IMR-90 (cell line): ENCODE results near the gene CRISPLD2. TPM values are rescaled to one million over a fixed set of nuclear protein-coding genes. Genes with fewer than 3 reads are reported as not detected.

Experiments
- ATAC-seq: fragments of 200-7000 bp; cut with Tn5 transposase; 2 replicates; pipeline ENCODE4 v1.9.1; 2020; ENCODE audit warnings: low read depth, mild to moderate bottlenecking, moderate library complexity
- BruUV-seq: library from RNA; stranded (reverse); fragments of 400-500 nt; replicated peaks from 2 replicates; lab custom pipeline; 2021; lab: Mats Ljungman, UMichigan
- CTCF ChIA-PET: fragments of 300-600 bp; formaldehyde crosslinking; extraction: SDS; loops from one replicate; lab custom pipeline; 2021; ENCODE audit warnings: antibody characterized with exemption; lab: Yijun Ruan, JAX
- POLR2A ChIA-PET: fragments of 300-600 bp; sonication (Branson Sonifier 250); formaldehyde crosslinking; loops from one replicate; lab custom pipeline; 2022; ENCODE audit warnings: antibody characterized with exemption; ENCODE audit not compliant: unreplicated experiment; lab: Charles Lee
- DNase-seq: peaks from one replicate; pipeline ENCODE4 v3.0.0; 2013
- H2AFZ ChIP-seq: replicated peaks from 2 replicates; pipeline ENCODE3; 2013; ENCODE audit warnings: low read length, mild to moderate bottlenecking; ENCODE audit not compliant: poor library complexity
- H2AK5ac ChIP-seq: 2 replicates; pipeline ENCODE4 v1.6.1; 2013; ENCODE audit warnings: low read depth, low read length, inconsistent platforms
- H2AK9ac ChIP-seq: replicated peaks from 2 replicates; pipeline ENCODE3; 2013; ENCODE audit warnings: mild to moderate bottlenecking, low read depth, low read length, moderate library complexity; ENCODE audit not compliant: poor library complexity
- H2BK120ac ChIP-seq: 2 replicates; pipeline ENCODE4 v1.6.1; 2013; ENCODE audit warnings: low read depth, low read length, inconsistent platforms
- H2BK15ac ChIP-seq: 3 replicates; pipeline ENCODE4 v1.6.1; 2013; ENCODE audit warnings: low read depth, low read length, inconsistent platforms
- H2BK20ac ChIP-seq: 2 replicates; pipeline ENCODE4 v1.6.1; 2013; ENCODE audit warnings: low read depth, mild to moderate bottlenecking, inconsistent platforms, low read length, moderate library complexity
- H2BK5ac ChIP-seq: 2 replicates; pipeline ENCODE4 v1.6.1; 2013; ENCODE audit warnings: mild to moderate bottlenecking, low read depth, low read length, inconsistent platforms; ENCODE audit not compliant: poor library complexity, severe bottlenecking
- H3K14ac ChIP-seq: replicated peaks from 2 replicates; pipeline ENCODE4 v1.6.1; 2013; ENCODE audit warnings: low read depth, low read length, inconsistent platforms
- H3K18ac ChIP-seq: 2 replicates; pipeline ENCODE4 v1.6.1; 2013; ENCODE audit warnings: low read depth, low read length, control low read depth
- H3K23ac ChIP-seq: 2 replicates; pipeline ENCODE4 v1.6.1; 2013; ENCODE audit warnings: low read depth, low read length, inconsistent platforms
- H3K27ac ChIP-seq: 2 replicates; pipeline ENCODE4 v1.5.1; 2013; ENCODE audit warnings: mild to moderate bottlenecking, control low read depth, low read length; ENCODE audit not compliant: insufficient read depth
- H3K27me3 ChIP-seq: 2 replicates; pipeline ENCODE4 v1.6.1; 2013; ENCODE audit warnings: low read length; ENCODE audit not compliant: control insufficient read depth, insufficient read depth
- H3K36me3 ChIP-seq: 2 replicates; pipeline ENCODE4 v1.6.1; 2013; ENCODE audit warnings: low read length, mixed read lengths; ENCODE audit not compliant: control insufficient read depth, insufficient read depth
- H3K4ac ChIP-seq: 2 replicates; pipeline ENCODE4 v1.6.1; 2013; ENCODE audit warnings: low read depth, low read length, inconsistent platforms
- H3K4me1 ChIP-seq: 2 replicates; pipeline ENCODE4 v1.6.1; 2013; ENCODE audit warnings: low read length, mixed read lengths; ENCODE audit not compliant: control insufficient read depth, insufficient read depth
- H3K4me2 ChIP-seq: 2 replicates; pipeline ENCODE4 v1.6.1; 2013; ENCODE audit warnings: low read depth, mild to moderate bottlenecking, control low read depth, low read length, moderate library complexity
- H3K4me3 ChIP-seq: 2 replicates; pipeline ENCODE4 v1.5.1; 2013; ENCODE audit warnings: low read depth, mild to moderate bottlenecking, control low read depth, low read length, moderate library complexity; ENCODE audit not compliant: insufficient read depth
- H3K56ac ChIP-seq: 2 replicates; pipeline ENCODE4 v1.6.1; 2013; ENCODE audit warnings: low read length, inconsistent platforms; ENCODE audit not compliant: insufficient read depth; ENCODE audit errors: extremely low read depth
- H3K79me1 ChIP-seq, 2 experiments: 2 replicates each; pipeline ENCODE4 v1.6.1; 2013; ENCODE audit warnings: low read length in 2 of 2, inconsistent platforms in 1 of 2, low read depth in 1 of 2
- H3K9ac ChIP-seq: 2 replicates; pipeline ENCODE4 v1.6.1; 2013; ENCODE audit warnings: low read depth, low read length, control low read depth
- H3K9me1 ChIP-seq: 2 replicates; pipeline ENCODE4 v1.6.1; 2013; ENCODE audit warnings: low read length, inconsistent platforms; ENCODE audit not compliant: insufficient read depth
- H3K9me3 ChIP-seq: 2 replicates; pipeline ENCODE4 v1.6.1; 2013; ENCODE audit warnings: low read length; ENCODE audit not compliant: control insufficient read depth, insufficient read depth
- H4K20me1 ChIP-seq: 2 replicates; pipeline ENCODE4 v1.6.1; 2013; ENCODE audit warnings: low read length, inconsistent platforms; ENCODE audit not compliant: insufficient read depth
- H4K5ac ChIP-seq: 2 replicates; pipeline ENCODE4 v1.6.1; 2013; ENCODE audit warnings: mild to moderate bottlenecking, low read depth, low read length, control low read depth
- H4K8ac ChIP-seq, 2 experiments: 2 replicates each; pipeline ENCODE4 v1.6.1; 2013; ENCODE audit warnings: low read depth in 2 of 2, low read length in 2 of 2, control low read depth in 1 of 2, inconsistent platforms in 1 of 2
- H4K91ac ChIP-seq: 2 replicates; pipeline ENCODE4 v1.6.1; 2013; ENCODE audit warnings: low read depth, low read length, inconsistent platforms; ENCODE audit not compliant: insufficient read depth
- BHLHE40 ChIP-seq: fragments of 150-350 bp; IDR thresholded peaks from 2 replicates; pipeline ENCODE4 v1.6.1; 2016; ENCODE audit warnings: mild to moderate bottlenecking, low read depth, low read length
- CEBPB ChIP-seq: IDR thresholded peaks from 2 replicates; pipeline ENCODE4 v1.6.1; 2012; ENCODE audit warnings: low read depth, low read length, improper control_type of control experiment
- CHD1 ChIP-seq: IDR thresholded peaks from 2 replicates; pipeline ENCODE4 v1.6.1; 2012; ENCODE audit warnings: low read depth, low read length, improper control_type of control experiment
- FOS ChIP-seq: fragments of 150-350 bp; IDR thresholded peaks from 2 replicates; pipeline ENCODE4 v1.6.1; 2016; ENCODE audit warnings: low read depth, low read length
- MAFK ChIP-seq: IDR thresholded peaks from 2 replicates; pipeline ENCODE4 v1.6.1; 2012; ENCODE audit warnings: low read depth, low read length, improper control_type of control experiment
- MAZ ChIP-seq: IDR thresholded peaks from 2 replicates; pipeline ENCODE4 v1.6.1; 2012; ENCODE audit warnings: low read depth, mild to moderate bottlenecking, low read length, improper control_type of control experiment, moderate library complexity, borderline replicate concordance
- MXI1 ChIP-seq: IDR thresholded peaks from 2 replicates; pipeline ENCODE4 v1.6.1; 2012; ENCODE audit warnings: low read depth, mild to moderate bottlenecking, low read length, moderate library complexity, borderline replicate concordance
- NFE2L2 ChIP-seq: fragments of 150-350 bp; IDR thresholded peaks from 2 replicates; pipeline ENCODE4 v1.6.1; 2016; ENCODE audit warnings: low read depth, mild to moderate bottlenecking, low read length
- POLR2A ChIP-seq: IDR thresholded peaks from 2 replicates; pipeline ENCODE4 v1.6.1; 2012; ENCODE audit warnings: mild to moderate bottlenecking, low read depth, low read length
- RAD21 ChIP-seq: IDR thresholded peaks from 2 replicates; pipeline ENCODE4 v1.6.1; 2012; ENCODE audit warnings: low read length, improper control_type of control experiment
- RCOR1 ChIP-seq: IDR thresholded peaks from 2 replicates; pipeline ENCODE4 v1.6.1; 2012; ENCODE audit warnings: mild to moderate bottlenecking, low read length, improper control_type of control experiment; ENCODE audit not compliant: insufficient replicate concordance
- RFX5 ChIP-seq: IDR thresholded peaks from 2 replicates; pipeline ENCODE4 v1.8.0; 2012; ENCODE audit warnings: low read depth, mild to moderate bottlenecking, low read length, moderate library complexity
- SMC3 ChIP-seq: fragments of 150-350 bp; IDR thresholded peaks from 2 replicates; pipeline ENCODE4 v1.6.1; 2016; ENCODE audit warnings: low read depth, mild to moderate bottlenecking, antibody characterized with exemption, low read length, moderate library complexity
- WGBS, 2 experiments: methylation state at CpG; one replicate each; pipeline versions ENCODE4 v1.1.5 to v1.1.7; 2013; ENCODE audit warnings: missing lambda C conversion rate in 2 of 2; ENCODE audit not compliant: insufficient read length in 1 of 2; ENCODE audit errors: extremely low coverage in 2 of 2; 5-methylcytosine and 5-hydroxymethylcytosine counted together
- dilution Hi-C: fragments of 300-500 bp; cut with HindIII; formaldehyde crosslinking; loops from one replicate; pipeline ENCODE4 v1.14.3; 2018; ENCODE audit warnings: low sequenced_read_pairs; ENCODE audit not compliant: unreplicated experiment
- in situ Hi-C: fragments of 300-500 bp; cut with MboI; formaldehyde crosslinking; loops from 3 replicates; pipeline ENCODE4 v1.14.3; 2019; ENCODE audit warnings: low sequenced_read_pairs, inconsistent platforms, mixed read lengths
- intact Hi-C: fragments of 100-400 bp; cut with micrococcal nuclease; formaldehyde crosslinking; loops from 2 replicates; pipeline ENCODE4 v1.10.0; 2022
- polyA plus RNA-seq, 3 experiments: library from polyadenylated mRNA; depleted of rRNA; stranded (reverse); fragments of >200 nt; gene quantifications; 2 replicates each; pipeline ENCODE4 v1.2.3, GENCODE V29; 2012; ENCODE audit warnings: low replicate concordance in 1 of 3
- total RNA-seq: library from RNA; depleted of rRNA; stranded (reverse); fragments of >200 nt; gene quantifications from 2 replicates; pipeline ENCODE4 v1.2.3, GENCODE V29; 2012
- TF ChIP-seq, protein P1 (sequence below): conservative IDR thresholded peaks from 2 replicates; pipeline ENCODE4 v1.5.1; 2012; ENCODE audit warnings: mild to moderate bottlenecking, low read depth, low read length, improper control_type of control experiment
- TF ChIP-seq, protein P2 (sequence below): fragments of 150-350 bp; IDR thresholded peaks from 2 replicates; pipeline ENCODE4 v1.6.1; 2016; ENCODE audit warnings: low read depth, mild to moderate bottlenecking, low read length, moderate library complexity, borderline replicate concordance
- TF ChIP-seq, protein P3 (sequence below): fragments of 150-350 bp; IDR thresholded peaks from 2 replicates; pipeline ENCODE4 v1.6.1; 2017; ENCODE audit warnings: mild to moderate bottlenecking, antibody characterized with exemption, low read length, low read depth

CRISPLD2 gene
- total and polyA plus RNA-seq, 2 of the 4 experiments (the other 2 are of a cell fraction) = 23.1 to 37.5 TPM

DNA sequence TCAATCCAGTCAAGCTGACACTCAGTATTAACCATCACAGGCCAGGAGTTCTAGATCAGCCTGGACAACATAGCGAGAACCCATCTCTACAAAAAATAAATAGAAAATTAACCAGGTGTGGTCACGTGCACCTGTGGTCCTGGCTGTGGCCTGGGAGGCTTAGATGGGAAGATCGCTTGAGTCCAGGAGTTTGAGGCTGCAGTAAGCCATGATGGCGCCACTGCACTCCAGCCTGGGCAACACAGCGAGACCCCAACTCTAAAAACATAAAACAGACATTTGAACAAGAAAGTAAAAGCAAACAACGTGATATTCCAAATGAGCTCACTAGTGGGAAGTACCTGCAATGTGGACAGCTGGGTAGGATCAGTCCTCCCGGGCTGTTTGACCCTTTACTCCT is 41.9 kb downstream of the CRISPLD2 start:
- POLR2A ChIA-PET = no interaction called here
- BruUV-seq = no TSS peak
- no peak overlapping the region for H3K4me3 ChIP-seq
- in situ Hi-C loops = no loop called here
- H3K23ac ChIP-seq = no peak overlapping the region
- TF ChIP-seq BHLHE40 (no peak), RFX5 (no peak), MAFK (no peak), POLR2A (no peak), CHD1 (no peak), NFE2L2 (no peak), RAD21 (no peak), SMC3 (no peak), MXI1 (no peak), FOS (no peak), MAZ (no peak), CEBPB (no peak), RCOR1 (no peak)
- TF ChIP-seq, protein P1, sequence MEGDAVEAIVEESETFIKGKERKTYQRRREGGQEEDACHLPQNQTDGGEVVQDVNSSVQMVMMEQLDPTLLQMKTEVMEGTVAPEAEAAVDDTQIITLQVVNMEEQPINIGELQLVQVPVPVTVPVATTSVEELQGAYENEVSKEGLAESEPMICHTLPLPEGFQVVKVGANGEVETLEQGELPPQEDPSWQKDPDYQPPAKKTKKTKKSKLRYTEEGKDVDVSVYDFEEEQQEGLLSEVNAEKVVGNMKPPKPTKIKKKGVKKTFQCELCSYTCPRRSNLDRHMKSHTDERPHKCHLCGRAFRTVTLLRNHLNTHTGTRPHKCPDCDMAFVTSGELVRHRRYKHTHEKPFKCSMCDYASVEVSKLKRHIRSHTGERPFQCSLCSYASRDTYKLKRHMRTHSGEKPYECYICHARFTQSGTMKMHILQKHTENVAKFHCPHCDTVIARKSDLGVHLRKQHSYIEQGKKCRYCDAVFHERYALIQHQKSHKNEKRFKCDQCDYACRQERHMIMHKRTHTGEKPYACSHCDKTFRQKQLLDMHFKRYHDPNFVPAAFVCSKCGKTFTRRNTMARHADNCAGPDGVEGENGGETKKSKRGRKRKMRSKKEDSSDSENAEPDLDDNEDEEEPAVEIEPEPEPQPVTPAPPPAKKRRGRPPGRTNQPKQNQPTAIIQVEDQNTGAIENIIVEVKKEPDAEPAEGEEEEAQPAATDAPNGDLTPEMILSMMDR = no peak
- TF ChIP-seq, protein P2, sequence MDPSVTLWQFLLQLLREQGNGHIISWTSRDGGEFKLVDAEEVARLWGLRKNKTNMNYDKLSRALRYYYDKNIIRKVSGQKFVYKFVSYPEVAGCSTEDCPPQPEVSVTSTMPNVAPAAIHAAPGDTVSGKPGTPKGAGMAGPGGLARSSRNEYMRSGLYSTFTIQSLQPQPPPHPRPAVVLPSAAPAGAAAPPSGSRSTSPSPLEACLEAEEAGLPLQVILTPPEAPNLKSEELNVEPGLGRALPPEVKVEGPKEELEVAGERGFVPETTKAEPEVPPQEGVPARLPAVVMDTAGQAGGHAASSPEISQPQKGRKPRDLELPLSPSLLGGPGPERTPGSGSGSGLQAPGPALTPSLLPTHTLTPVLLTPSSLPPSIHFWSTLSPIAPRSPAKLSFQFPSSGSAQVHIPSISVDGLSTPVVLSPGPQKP = no peak
- TF ChIP-seq, protein P3, sequence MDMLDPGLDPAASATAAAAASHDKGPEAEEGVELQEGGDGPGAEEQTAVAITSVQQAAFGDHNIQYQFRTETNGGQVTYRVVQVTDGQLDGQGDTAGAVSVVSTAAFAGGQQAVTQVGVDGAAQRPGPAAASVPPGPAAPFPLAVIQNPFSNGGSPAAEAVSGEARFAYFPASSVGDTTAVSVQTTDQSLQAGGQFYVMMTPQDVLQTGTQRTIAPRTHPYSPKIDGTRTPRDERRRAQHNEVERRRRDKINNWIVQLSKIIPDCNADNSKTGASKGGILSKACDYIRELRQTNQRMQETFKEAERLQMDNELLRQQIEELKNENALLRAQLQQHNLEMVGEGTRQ = no peak
- intact Hi-C loops = no loop called here
- DNase-seq (no peak), ATAC-seq (no peak)
- peaks cover 12% of the 10 kb centered on the region for H3K9me3 ChIP-seq
- peaks cover 58% of the 10 kb centered on the region for H3K36me3 ChIP-seq
- no peak overlapping the region for H4K5ac ChIP-seq
- no peak overlapping the region for H3K4ac ChIP-seq
- H3K18ac ChIP-seq = no peak overlapping the region
- WGBS, 2 experiments = no CpG with 5 or more reads among the region's 7 CpGs
- no peak overlapping the region for H3K4me2 ChIP-seq
- H3K9ac ChIP-seq = no peak overlapping the region
- dilution Hi-C loops = no loop called here
- no peak overlapping the region for H3K27ac ChIP-seq
- no peaks in the 10 kb centered on the region; a peak in 1 of 4 replicates for H3K79me1 ChIP-seq
- H3K4me1 ChIP-seq = no peaks in the 10 kb centered on the region
- H2BK15ac ChIP-seq = no peak overlapping the region
- no peak overlapping the region for H3K56ac ChIP-seq
- H2BK20ac ChIP-seq = no peak overlapping the region
- H4K20me1 ChIP-seq = peaks cover 3% of the 10 kb centered on the region; the same call in 1 of the 2 replicates
- H4K91ac ChIP-seq = no peak overlapping the region
- H3K9me1 ChIP-seq = peaks cover 5% of the 10 kb centered on the region
- H3K14ac ChIP-seq = no peak overlapping the region
- H3K27me3 ChIP-seq = no peaks in the 10 kb centered on the region
- H2AK5ac ChIP-seq = no peak overlapping the region
- H2AFZ ChIP-seq = no peak overlapping the region
- no peak overlapping the region for H2AK9ac ChIP-seq
- no peak overlapping the region for H2BK5ac ChIP-seq
- CTCF ChIA-PET = no interaction called here
- H4K8ac ChIP-seq = no peak overlapping the region
- no peak overlapping the region for H2BK120ac ChIP-seq
